ENCODE data around the gene OR2Y1.

GRCh38 chr5:180771839-180772238 is 32.0 kb upstream of the OR2Y1 start:
- TF ChIP-seq POLR2A (IDR thresholded peaks at IDR 0.05) (no peak), CTCF (IDR thresholded peaks at IDR 0.05 in 8 of 11, conservative IDR thresholded peaks at IDR 0.05 in 3 of 11) (no peak)

All from spleen (tissue), 7 donors.